ENCODE data around the gene PRR18. TPM values are rescaled to one million over a fixed set of nuclear protein-coding genes. Genes with fewer than 3 reads are reported as not detected.

PRR18 gene
- total RNA-seq, 1 experiment from 2014 or later, result 0.17 TPM

GRCh38 chr6:166330612-166331011, 22.4 kb upstream of the PRR18 start:
- intact Hi-C loops (cut with micrococcal nuclease; ENCODE audit: unreplicated experiment), result no loop called here
- Histone ChIP-seq H3K4me1 (ENCODE audit: insufficient read depth, low read length, poor library complexity, severe bottlenecking) (no peaks in the 10 kb centered on the region), H3K36me3 (ENCODE audit: insufficient read depth, low read length, poor library complexity, severe bottlenecking) (peaks cover 22% of the 10 kb centered on the region), H3K9me3 (ENCODE audit: low read depth, low read length, poor library complexity, severe bottlenecking) (no peaks in the 10 kb centered on the region), H3K4me3 (ENCODE audit: low read depth, low read length, poor library complexity, severe bottlenecking) (no peak overlapping the region), H3K27me3 (replicated peaks; ENCODE audit: insufficient read depth, low read depth, low read length, poor library complexity) (no peaks in the 10 kb centered on the region), H3K27ac (ENCODE audit: low read depth, low read length, poor library complexity, severe bottlenecking) (no peak overlapping the region)
- no TSS peak for BruUV-seq (replicated peaks)
- no peak for DNase-seq (ENCODE audit: low spot score)
- CTCF ChIA-PET, result no interaction called here
- POLR2A ChIA-PET (ENCODE audit: low non-redundant PET), result no interaction called here
- TF ChIP-seq EZH2 (IDR thresholded peaks at IDR 0.05; ENCODE audit: borderline replicate concordance, low read depth, low read length, poor library complexity, severe bottlenecking) (no peak), CTCF (conservative IDR thresholded peaks at IDR 0.05; ENCODE audit: low read depth, low read length) (no peak)

GRCh38 chr6:166325383-166326042, 17.3 kb upstream of the PRR18 start:
- intact Hi-C loops (cut with micrococcal nuclease; ENCODE audit: unreplicated experiment), result no loop called here
- CTCF ChIA-PET, result interaction anchor here (0.6 kb wide), 1 partner anchor 484 kb away, joined by 3 read pairs; no protein-coding TSS in a partner anchor

GRCh38 chr6:166323395-166323794, 15.2 kb upstream of the PRR18 start:
- DNase-seq (ENCODE audit: low spot score), result no peak
- BruUV-seq (replicated peaks), result no TSS peak
- intact Hi-C loops (cut with micrococcal nuclease; ENCODE audit: unreplicated experiment), result no loop called here
- POLR2A ChIA-PET (ENCODE audit: low non-redundant PET), result no interaction called here
- Histone ChIP-seq H3K27me3 (replicated peaks; ENCODE audit: insufficient read depth, low read depth, low read length, poor library complexity) (no peaks in the 10 kb centered on the region), H3K36me3 (ENCODE audit: insufficient read depth, low read length, poor library complexity, severe bottlenecking) (peaks cover 32% of the 10 kb centered on the region), H3K4me3 (ENCODE audit: low read depth, low read length, poor library complexity, severe bottlenecking) (no peak overlapping the region), H3K4me1 (ENCODE audit: insufficient read depth, low read length, poor library complexity, severe bottlenecking) (no peaks in the 10 kb centered on the region), H3K27ac (ENCODE audit: low read depth, low read length, poor library complexity, severe bottlenecking) (no peak overlapping the region), H3K9me3 (ENCODE audit: low read depth, low read length, poor library complexity, severe bottlenecking) (no peaks in the 10 kb centered on the region)
- TF ChIP-seq EZH2 (IDR thresholded peaks at IDR 0.05; ENCODE audit: borderline replicate concordance, low read depth, low read length, poor library complexity, severe bottlenecking), result no peak
- no peak for TF ChIP-seq CTCF (conservative IDR thresholded peaks at IDR 0.05; ENCODE audit: low read depth, low read length)
- CTCF ChIA-PET, result no interaction called here

More at GRCh38 chr6:166325383-166326042, 17.3 kb upstream of the PRR18 start:
- TF ChIP-seq CTCF (conservative IDR thresholded peaks at IDR 0.05; ENCODE audit: low read depth, low read length) (no peak), EZH2 (IDR thresholded peaks at IDR 0.05; ENCODE audit: borderline replicate concordance, low read depth, low read length, poor library complexity, severe bottlenecking) (no peak)
- DNase-seq (ENCODE audit: low spot score), result no peak
- POLR2A ChIA-PET (ENCODE audit: low non-redundant PET), result no interaction called here
- H3K27me3 ChIP-seq (replicated peaks; ENCODE audit: insufficient read depth, low read depth, low read length, poor library complexity), result no peaks in the 10 kb centered on the region
- H3K4me3 ChIP-seq (ENCODE audit: low read depth, low read length, poor library complexity, severe bottlenecking), result no peak overlapping the region
- no TSS peak for BruUV-seq (replicated peaks)
- peaks cover 40% of the 10 kb centered on the region for H3K36me3 ChIP-seq (ENCODE audit: insufficient read depth, low read length, poor library complexity, severe bottlenecking)
- H3K27ac ChIP-seq (ENCODE audit: low read depth, low read length, poor library complexity, severe bottlenecking), result no peak overlapping the region
- no peaks in the 10 kb centered on the region for H3K9me3 ChIP-seq (ENCODE audit: low read depth, low read length, poor library complexity, severe bottlenecking)
- H3K4me1 ChIP-seq (ENCODE audit: insufficient read depth, low read length, poor library complexity, severe bottlenecking), result no peaks in the 10 kb centered on the region
